HepG2 (cell line): ENCODE results near the gene NECTIN2. TPM values are rescaled to one million over a fixed set of nuclear protein-coding genes. Genes with fewer than 3 reads are reported as not detected.
A peak's percentile ranks its signal among the peaks of the same experiment; 100 is the strongest.

Source experiments
- CHD4 ChIP-seq: fragments of 200-600 bp; sonication (generic); IDR thresholded peaks from 2 replicates; pipeline ENCODE4 v1.7.0; 2017; ENCODE audit warnings: mild to moderate bottlenecking, low read length, borderline replicate concordance
- EP300 ChIP-seq, 3 experiments: sonication (generic) in 1 of 3; formaldehyde crosslinking in 1 of 3; IDR thresholded peaks; 2 replicates each; pipeline versions ENCODE4 v1.5.1 to v1.6.1; 2011 to 2020; ENCODE audit warnings: low read depth in 2 of 3, low read length in 2 of 3, borderline replicate concordance in 1 of 3, improper control_type of control experiment in 1 of 3, mild to moderate bottlenecking in 1 of 3, missing genetic modification reagents in 1 of 3, moderate library complexity in 1 of 3
- ETV5 ChIP-seq: IDR thresholded peaks from 2 replicates; pipeline ENCODE4 v1.6.1; 2018; ENCODE audit warnings: missing biosample characterization, missing genetic modification reagents, inconsistent platforms, borderline replicate concordance
- HNRNPL ChIP-seq: fragments of 200-400 bp; formaldehyde crosslinking; IDR thresholded peaks from 2 replicates; pipeline ENCODE4 v1.6.1; 2017; ENCODE audit warnings: mild to moderate bottlenecking, low read depth, low read length
- IRF2 ChIP-seq: IDR thresholded peaks from 2 replicates; pipeline ENCODE4 v1.6.1; 2018; ENCODE audit warnings: missing genetic modification reagents, missing compliant biosample characterization
- KMT2B ChIP-seq: IDR thresholded peaks from 2 replicates; pipeline ENCODE4 v1.6.1; 2016; ENCODE audit warnings: missing genetic modification reagents, missing compliant biosample characterization
- ZNF382 ChIP-seq: sonication (generic); formaldehyde crosslinking; IDR thresholded peaks from 2 replicates; pipeline ENCODE4 v1.5.0; 2020; ENCODE audit warnings: missing genetic modification reagents, mild to moderate bottlenecking, borderline replicate concordance
- ZNF431 ChIP-seq: sonication (generic); formaldehyde crosslinking; IDR thresholded peaks from 2 replicates; pipeline ENCODE4 v1.9.0; 2022; ENCODE audit warnings: missing genetic modification reagents, low read depth, mild to moderate bottlenecking, borderline replicate concordance
- polyA plus RNA-seq, 8 experiments: library from polyadenylated mRNA; depleted of rRNA in 3 of 8; stranded (reverse) in 7 of 8; unstranded in 1 of 8; fragments of >200 nt; fragmentation: Illumina TruSeq in 4 of 8; extraction: Trizol in 4 of 8; gene quantifications; 2 replicates each; pipeline versions ENCODE4 v1.2.1 to v1.2.3, GENCODE V29; 2011 to 2016; ENCODE audit warnings: low read depth in 4 of 8, missing spikeins in 1 of 8, mixed read lengths in 1 of 8; ENCODE audit not compliant: insufficient read depth in 1 of 8
- total RNA-seq, 5 experiments: library from RNA; depleted of rRNA; stranded (reverse); fragments of >200 nt; fragmentation: Illumina TruSeq; extraction: Trizol; gene quantifications; 2 replicates each; pipeline ENCODE4 v1.2.3, GENCODE V29; 2016; ENCODE audit warnings: low read depth in 1 of 5
- TF ChIP-seq, protein P1 (sequence below): sonication (generic); formaldehyde crosslinking; IDR thresholded peaks from 2 replicates; pipeline ENCODE4 v1.4.0; 2020; ENCODE audit warnings: mild to moderate bottlenecking, missing genetic modification reagents, borderline replicate concordance
- TF ChIP-seq, protein P2 (sequence below): sonication (generic); formaldehyde crosslinking; IDR thresholded peaks from 2 replicates; pipeline ENCODE4 v1.5.1; 2020; ENCODE audit warnings: mild to moderate bottlenecking, missing genetic modification reagents, moderate library complexity
- TF ChIP-seq, protein P3 (sequence below): sonication (generic); formaldehyde crosslinking; IDR thresholded peaks from 2 replicates; pipeline ENCODE4 v1.4.0; 2020; ENCODE audit warnings: mild to moderate bottlenecking, low read depth, missing genetic modification reagents
- TF ChIP-seq, protein P4 (sequence below): sonication (generic); formaldehyde crosslinking; IDR thresholded peaks from 2 replicates; pipeline ENCODE4 v1.8.0; 2022; ENCODE audit warnings: missing genetic modification reagents, mild to moderate bottlenecking, moderate library complexity, borderline replicate concordance
- TF ChIP-seq, protein P5 (sequence below): sonication (generic); formaldehyde crosslinking; IDR thresholded peaks from 2 replicates; pipeline ENCODE4 v1.8.0; 2022; ENCODE audit warnings: mild to moderate bottlenecking, missing genetic modification reagents; ENCODE audit not compliant: insufficient replicate concordance

Gene NECTIN2
- total and polyA plus RNA-seq, 2 of the 13 experiments (the other 11 are each of a cell fraction or from before 2014, with no cell fraction given) = 75.4 to 114 TPM

DNA sequence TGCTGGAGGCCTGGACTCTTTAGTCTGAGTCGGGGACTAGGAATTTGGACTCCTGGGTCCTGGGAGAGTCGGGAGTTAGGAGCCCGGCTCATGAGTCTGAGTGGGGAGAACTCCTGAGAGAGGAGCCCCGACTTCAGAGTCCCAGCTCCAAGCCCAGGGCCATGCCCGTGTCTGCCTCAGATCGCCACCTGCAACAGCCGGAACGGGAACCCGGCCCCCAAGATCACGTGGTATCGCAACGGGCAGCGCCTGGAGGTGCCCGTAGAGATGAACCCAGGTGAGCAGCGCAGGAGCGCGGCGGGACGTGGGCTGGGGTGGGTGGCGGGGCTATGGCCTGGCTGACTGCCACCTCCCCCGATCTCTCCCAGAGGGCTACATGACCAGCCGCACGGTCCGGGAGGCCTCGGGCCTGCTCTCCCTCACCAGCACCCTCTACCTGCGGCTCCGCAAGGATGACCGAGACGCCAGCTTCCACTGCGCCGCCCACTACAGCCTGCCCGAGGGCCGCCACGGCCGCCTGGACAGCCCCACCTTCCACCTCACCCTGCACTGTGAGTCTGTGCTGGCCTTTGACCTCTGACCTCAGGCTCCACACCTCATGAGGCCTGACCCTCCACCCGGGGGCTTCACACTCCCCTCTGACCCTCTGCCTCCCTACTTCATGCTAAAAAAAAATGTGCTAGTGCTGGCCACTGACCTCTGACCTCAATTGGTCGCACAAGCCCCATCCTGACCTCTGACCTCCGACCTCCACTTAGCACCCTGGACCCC lies 32.8 kb upstream of the NECTIN2 start (continued):
- TF ChIP-seq, protein P1, sequence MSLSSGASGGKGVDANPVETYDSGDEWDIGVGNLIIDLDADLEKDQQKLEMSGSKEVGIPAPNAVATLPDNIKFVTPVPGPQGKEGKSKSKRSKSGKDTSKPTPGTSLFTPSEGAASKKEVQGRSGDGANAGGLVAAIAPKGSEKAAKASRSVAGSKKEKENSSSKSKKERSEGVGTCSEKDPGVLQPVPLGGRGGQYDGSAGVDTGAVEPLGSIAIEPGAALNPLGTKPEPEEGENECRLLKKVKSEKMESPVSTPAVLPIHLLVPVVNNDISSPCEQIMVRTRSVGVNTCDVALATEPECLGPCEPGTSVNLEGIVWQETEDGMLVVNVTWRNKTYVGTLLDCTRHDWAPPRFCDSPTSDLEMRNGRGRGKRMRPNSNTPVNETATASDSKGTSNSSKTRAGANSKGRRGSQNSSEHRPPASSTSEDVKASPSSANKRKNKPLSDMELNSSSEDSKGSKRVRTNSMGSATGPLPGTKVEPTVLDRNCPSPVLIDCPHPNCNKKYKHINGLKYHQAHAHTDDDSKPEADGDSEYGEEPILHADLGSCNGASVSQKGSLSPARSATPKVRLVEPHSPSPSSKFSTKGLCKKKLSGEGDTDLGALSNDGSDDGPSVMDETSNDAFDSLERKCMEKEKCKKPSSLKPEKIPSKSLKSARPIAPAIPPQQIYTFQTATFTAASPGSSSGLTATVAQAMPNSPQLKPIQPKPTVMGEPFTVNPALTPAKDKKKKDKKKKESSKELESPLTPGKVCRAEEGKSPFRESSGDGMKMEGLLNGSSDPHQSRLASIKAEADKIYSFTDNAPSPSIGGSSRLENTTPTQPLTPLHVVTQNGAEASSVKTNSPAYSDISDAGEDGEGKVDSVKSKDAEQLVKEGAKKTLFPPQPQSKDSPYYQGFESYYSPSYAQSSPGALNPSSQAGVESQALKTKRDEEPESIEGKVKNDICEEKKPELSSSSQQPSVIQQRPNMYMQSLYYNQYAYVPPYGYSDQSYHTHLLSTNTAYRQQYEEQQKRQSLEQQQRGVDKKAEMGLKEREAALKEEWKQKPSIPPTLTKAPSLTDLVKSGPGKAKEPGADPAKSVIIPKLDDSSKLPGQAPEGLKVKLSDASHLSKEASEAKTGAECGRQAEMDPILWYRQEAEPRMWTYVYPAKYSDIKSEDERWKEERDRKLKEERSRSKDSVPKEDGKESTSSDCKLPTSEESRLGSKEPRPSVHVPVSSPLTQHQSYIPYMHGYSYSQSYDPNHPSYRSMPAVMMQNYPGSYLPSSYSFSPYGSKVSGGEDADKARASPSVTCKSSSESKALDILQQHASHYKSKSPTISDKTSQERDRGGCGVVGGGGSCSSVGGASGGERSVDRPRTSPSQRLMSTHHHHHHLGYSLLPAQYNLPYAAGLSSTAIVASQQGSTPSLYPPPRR (CRISPR knock-in tag) = no peak
- TF ChIP-seq CHD4 (no peak), ETV5 (CRISPR knock-in tag) (no peak), ZNF382 (CRISPR knock-in tag) (no peak), KMT2B (no peak), EP300 (IDR thresholded peaks at IDR 0.05; ENCODE audit: low read depth in 2 of 2, low read length in 2 of 2) (no peak), EP300 (CRISPR knock-in tag; IDR thresholded peaks at IDR 0.05; ENCODE audit: borderline replicate concordance) (no peak), IRF2 (CRISPR knock-in tag) (no peak), HNRNPL (peak; percentile 44; the same call in 1 of the 2 replicates), ZNF431 (CRISPR knock-in tag) (no peak)
- TF ChIP-seq, protein P2, sequence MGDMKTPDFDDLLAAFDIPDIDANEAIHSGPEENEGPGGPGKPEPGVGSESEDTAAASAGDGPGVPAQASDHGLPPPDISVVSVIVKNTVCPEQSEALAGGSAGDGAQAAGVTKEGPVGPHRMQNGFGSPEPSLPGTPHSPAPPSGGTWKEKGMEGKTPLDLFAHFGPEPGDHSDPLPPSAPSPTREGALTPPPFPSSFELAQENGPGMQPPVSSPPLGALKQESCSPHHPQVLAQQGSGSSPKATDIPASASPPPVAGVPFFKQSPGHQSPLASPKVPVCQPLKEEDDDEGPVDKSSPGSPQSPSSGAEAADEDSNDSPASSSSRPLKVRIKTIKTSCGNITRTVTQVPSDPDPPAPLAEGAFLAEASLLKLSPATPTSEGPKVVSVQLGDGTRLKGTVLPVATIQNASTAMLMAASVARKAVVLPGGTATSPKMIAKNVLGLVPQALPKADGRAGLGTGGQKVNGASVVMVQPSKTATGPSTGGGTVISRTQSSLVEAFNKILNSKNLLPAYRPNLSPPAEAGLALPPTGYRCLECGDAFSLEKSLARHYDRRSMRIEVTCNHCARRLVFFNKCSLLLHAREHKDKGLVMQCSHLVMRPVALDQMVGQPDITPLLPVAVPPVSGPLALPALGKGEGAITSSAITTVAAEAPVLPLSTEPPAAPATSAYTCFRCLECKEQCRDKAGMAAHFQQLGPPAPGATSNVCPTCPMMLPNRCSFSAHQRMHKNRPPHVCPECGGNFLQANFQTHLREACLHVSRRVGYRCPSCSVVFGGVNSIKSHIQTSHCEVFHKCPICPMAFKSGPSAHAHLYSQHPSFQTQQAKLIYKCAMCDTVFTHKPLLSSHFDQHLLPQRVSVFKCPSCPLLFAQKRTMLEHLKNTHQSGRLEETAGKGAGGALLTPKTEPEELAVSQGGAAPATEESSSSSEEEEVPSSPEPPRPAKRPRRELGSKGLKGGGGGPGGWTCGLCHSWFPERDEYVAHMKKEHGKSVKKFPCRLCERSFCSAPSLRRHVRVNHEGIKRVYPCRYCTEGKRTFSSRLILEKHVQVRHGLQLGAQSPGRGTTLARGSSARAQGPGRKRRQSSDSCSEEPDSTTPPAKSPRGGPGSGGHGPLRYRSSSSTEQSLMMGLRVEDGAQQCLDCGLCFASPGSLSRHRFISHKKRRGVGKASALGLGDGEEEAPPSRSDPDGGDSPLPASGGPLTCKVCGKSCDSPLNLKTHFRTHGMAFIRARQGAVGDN (CRISPR knock-in tag) = peak; percentile 55
- TF ChIP-seq, protein P3, sequence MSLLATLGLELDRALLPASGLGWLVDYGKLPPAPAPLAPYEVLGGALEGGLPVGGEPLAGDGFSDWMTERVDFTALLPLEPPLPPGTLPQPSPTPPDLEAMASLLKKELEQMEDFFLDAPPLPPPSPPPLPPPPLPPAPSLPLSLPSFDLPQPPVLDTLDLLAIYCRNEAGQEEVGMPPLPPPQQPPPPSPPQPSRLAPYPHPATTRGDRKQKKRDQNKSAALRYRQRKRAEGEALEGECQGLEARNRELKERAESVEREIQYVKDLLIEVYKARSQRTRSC (CRISPR knock-in tag) = no peak
- TF ChIP-seq, protein P4, sequence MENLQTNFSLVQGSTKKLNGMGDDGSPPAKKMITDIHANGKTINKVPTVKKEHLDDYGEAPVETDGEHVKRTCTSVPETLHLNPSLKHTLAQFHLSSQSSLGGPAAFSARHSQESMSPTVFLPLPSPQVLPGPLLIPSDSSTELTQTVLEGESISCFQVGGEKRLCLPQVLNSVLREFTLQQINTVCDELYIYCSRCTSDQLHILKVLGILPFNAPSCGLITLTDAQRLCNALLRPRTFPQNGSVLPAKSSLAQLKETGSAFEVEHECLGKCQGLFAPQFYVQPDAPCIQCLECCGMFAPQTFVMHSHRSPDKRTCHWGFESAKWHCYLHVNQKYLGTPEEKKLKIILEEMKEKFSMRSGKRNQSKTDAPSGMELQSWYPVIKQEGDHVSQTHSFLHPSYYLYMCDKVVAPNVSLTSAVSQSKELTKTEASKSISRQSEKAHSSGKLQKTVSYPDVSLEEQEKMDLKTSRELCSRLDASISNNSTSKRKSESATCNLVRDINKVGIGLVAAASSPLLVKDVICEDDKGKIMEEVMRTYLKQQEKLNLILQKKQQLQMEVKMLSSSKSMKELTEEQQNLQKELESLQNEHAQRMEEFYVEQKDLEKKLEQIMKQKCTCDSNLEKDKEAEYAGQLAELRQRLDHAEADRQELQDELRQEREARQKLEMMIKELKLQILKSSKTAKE (CRISPR knock-in tag) = no peak
- TF ChIP-seq, protein P5, sequence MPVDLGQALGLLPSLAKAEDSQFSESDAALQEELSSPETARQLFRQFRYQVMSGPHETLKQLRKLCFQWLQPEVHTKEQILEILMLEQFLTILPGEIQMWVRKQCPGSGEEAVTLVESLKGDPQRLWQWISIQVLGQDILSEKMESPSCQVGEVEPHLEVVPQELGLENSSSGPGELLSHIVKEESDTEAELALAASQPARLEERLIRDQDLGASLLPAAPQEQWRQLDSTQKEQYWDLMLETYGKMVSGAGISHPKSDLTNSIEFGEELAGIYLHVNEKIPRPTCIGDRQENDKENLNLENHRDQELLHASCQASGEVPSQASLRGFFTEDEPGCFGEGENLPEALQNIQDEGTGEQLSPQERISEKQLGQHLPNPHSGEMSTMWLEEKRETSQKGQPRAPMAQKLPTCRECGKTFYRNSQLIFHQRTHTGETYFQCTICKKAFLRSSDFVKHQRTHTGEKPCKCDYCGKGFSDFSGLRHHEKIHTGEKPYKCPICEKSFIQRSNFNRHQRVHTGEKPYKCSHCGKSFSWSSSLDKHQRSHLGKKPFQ (CRISPR knock-in tag) = no peak
